GM23338 (cell line): Measurements from ENCODE around the gene FBXL20. TPM values are rescaled to one million over a fixed set of nuclear protein-coding genes. Genes with fewer than 3 reads are reported as not detected.

Source experiments
- ATAC-seq: fragments of 200-7000 bp; cut with Tn5 transposase; 3 replicates; pipeline ENCODE4 v1.9.1; 2020
- DNase-seq: peaks from one replicate; pipeline ENCODE4 v3.0.0-alpha.2; 2015; ENCODE audit warnings: low spot score
- H2AFZ ChIP-seq: fragments of 200-600 bp; sonication (generic); 2 replicates; pipeline ENCODE4 v1.8.0; 2016; ENCODE audit warnings: antibody characterized with exemption, mild to moderate bottlenecking, moderate library complexity
- H3F3A ChIP-seq: fragments of 200-600 bp; sonication (generic); replicated peaks from 2 replicates; pipeline ENCODE4 v1.8.0; 2017; ENCODE audit warnings: antibody characterized with exemption, mixed run types, low read depth
- H3K27ac ChIP-seq: fragments of 200-600 bp; sonication (generic); 2 replicates; pipeline ENCODE4 v1.6.1; 2016; ENCODE audit warnings: low read depth
- H3K27me3 ChIP-seq: fragments of 200-600 bp; sonication (generic); 2 replicates; pipeline ENCODE4 v1.8.0; 2016; ENCODE audit warnings: mild to moderate bottlenecking, mixed run types, moderate library complexity; ENCODE audit not compliant: insufficient read depth
- H3K36me3 ChIP-seq: fragments of 200-600 bp; sonication (generic); 2 replicates; pipeline ENCODE4 v1.8.0; 2016; ENCODE audit warnings: mild to moderate bottlenecking; ENCODE audit not compliant: insufficient read depth
- H3K4me1 ChIP-seq: fragments of 200-600 bp; sonication (generic); 2 replicates; pipeline ENCODE4 v1.8.0; 2016; ENCODE audit warnings: mild to moderate bottlenecking, moderate library complexity; ENCODE audit not compliant: insufficient read depth
- H3K4me2 ChIP-seq: fragments of 200-600 bp; sonication (generic); 2 replicates; pipeline ENCODE4 v1.7.1; 2017; ENCODE audit warnings: mixed run types
- H3K4me3 ChIP-seq: fragments of 200-600 bp; sonication (generic); 2 replicates; pipeline ENCODE4 v1.6.1; 2016; ENCODE audit warnings: mixed run types
- H3K79me2 ChIP-seq: fragments of 200-600 bp; sonication (generic); replicated peaks from 2 replicates; pipeline ENCODE4 v1.8.0; 2017; ENCODE audit warnings: mild to moderate bottlenecking; ENCODE audit not compliant: insufficient read depth
- H3K9me2 ChIP-seq: fragments of 200-600 bp; sonication (generic); 2 replicates; pipeline ENCODE4 v1.8.0; 2017; ENCODE audit not compliant: insufficient read depth
- H4K20me1 ChIP-seq: fragments of 200-600 bp; sonication (generic); replicated peaks from 2 replicates; pipeline ENCODE4 v1.8.0; 2017; ENCODE audit warnings: mild to moderate bottlenecking; ENCODE audit not compliant: insufficient read depth
- H3K27ac Mint-ChIP-seq: 2 replicates; pipeline ENCODE4 v1.8.0; 2020; ENCODE audit warnings: inconsistent platforms, mild to moderate bottlenecking, moderate library complexity, mixed read lengths
- H3K27me3 Mint-ChIP-seq: 3 replicates; pipeline ENCODE4 v1.8.0; 2022; ENCODE audit warnings: low read depth, mild to moderate bottlenecking, moderate library complexity, mixed read lengths, inconsistent platforms; ENCODE audit not compliant: insufficient read depth, poor library complexity
- H3K36me3 Mint-ChIP-seq: 3 replicates; pipeline ENCODE4 v1.8.0; 2021; ENCODE audit warnings: low read depth, mild to moderate bottlenecking, inconsistent platforms, moderate library complexity, mixed read lengths
- H3K4me1 Mint-ChIP-seq: 3 replicates; pipeline ENCODE4 v1.8.0; 2020; ENCODE audit warnings: mild to moderate bottlenecking, inconsistent platforms, mixed read lengths
- H3K4me3 Mint-ChIP-seq: 3 replicates; pipeline ENCODE4 v1.8.0; 2021; ENCODE audit warnings: moderate library complexity, mild to moderate bottlenecking, inconsistent platforms, mixed read lengths
- H3K9me3 Mint-ChIP-seq: 3 replicates; pipeline ENCODE4 v1.8.0; 2020; ENCODE audit warnings: moderate library complexity, mild to moderate bottlenecking, inconsistent platforms, mixed read lengths
- CTCF ChIP-seq, 2 experiments: fragments of 200-600 bp in 1 of 2; sonication (generic) in 1 of 2; conservative IDR thresholded peaks; 2 replicates each; pipeline versions ENCODE4 v1.5.1 to v1.6.1; 2016 to 2017; ENCODE audit warnings: antibody characterized with exemption in 2 of 2, low read depth in 2 of 2, mild to moderate bottlenecking in 2 of 2, moderate library complexity in 1 of 2
- ETS1 ChIP-seq: IDR thresholded peaks from 2 replicates; pipeline ENCODE4 v1.6.1; 2016; ENCODE audit warnings: antibody characterized with exemption
- EZH2 ChIP-seq: fragments of 200-600 bp; sonication (generic); IDR thresholded peaks from one replicate; pipeline ENCODE4 v1.8.0; 2017; ENCODE audit warnings: antibody characterized with exemption, mild to moderate bottlenecking, low read depth; ENCODE audit not compliant: unreplicated experiment
- EZH2phosphoT487 ChIP-seq: fragments of 200-600 bp; sonication (generic); IDR thresholded peaks from one replicate; pipeline ENCODE4 v1.8.1; 2018; ENCODE audit warnings: antibody characterized with exemption; ENCODE audit not compliant: unreplicated experiment
- POLR2AphosphoS5 ChIP-seq: IDR thresholded peaks from 2 replicates; pipeline ENCODE4 v1.6.1; 2016; ENCODE audit warnings: antibody characterized with exemption, low read depth
- REST ChIP-seq: IDR thresholded peaks from one replicate; pipeline ENCODE4 v1.6.1; 2018; ENCODE audit warnings: antibody characterized with exemption; ENCODE audit not compliant: unreplicated experiment
- STAT1 ChIP-seq: IDR thresholded peaks from one replicate; pipeline ENCODE4 v1.6.1; 2016; ENCODE audit warnings: antibody characterized with exemption; ENCODE audit not compliant: unreplicated experiment
- ZNF331 ChIP-seq: fragments of 250-450 bp; sonication (Bioruptor Pico); IDR thresholded peaks from 2 replicates; pipeline ENCODE4 v1.5.0; 2020; ENCODE audit warnings: low read depth, mild to moderate bottlenecking, moderate library complexity
- polyA plus RNA-seq: library from polyadenylated mRNA; unstranded; fragments of >200 nt; fragmentation: Nextera tagmentation; extraction: Ambion mirVana; gene quantifications from 2 replicates; pipeline ENCODE4 v1.2.1, GENCODE V29; 2016
- total RNA-seq: library from RNA; depleted of rRNA; stranded (reverse); fragments of >200 nt; shearing (Covaris generic); gene quantifications from 2 replicates; pipeline ENCODE4 v1.2.3, GENCODE V29; 2014

Gene FBXL20
- total and polyA plus RNA-seq, 2 experiments from 2014 or later = 2.9 to 6.9 TPM

GRCh38 chr17:39306509-39307212, 94.8 kb downstream of the FBXL20 start:
- Histone ChIP-seq H3F3A (no peaks in the 10 kb centered on the region), H3K4me2 (no peak overlapping the region), H2AFZ (no peak overlapping the region), H3K4me1 (no peaks in the 10 kb centered on the region), H3K27ac (no peak overlapping the region), H3K79me2 (no peaks in the 10 kb centered on the region), H3K4me3 (no peak overlapping the region), H3K9me2 (no peaks in the 10 kb centered on the region), H4K20me1 (no peaks in the 10 kb centered on the region; the same call in 1 of the 2 replicates), H3K27me3 (no peaks in the 10 kb centered on the region), H3K36me3 (no peaks in the 10 kb centered on the region)
- Mint-ChIP-seq H3K36me3 (no peaks in the 10 kb centered on the region), H3K9me3 (no peaks in the 10 kb centered on the region), H3K4me3 (no peak overlapping the region), H3K27ac (no peak overlapping the region), H3K27me3 (peaks cover 1% of the 10 kb centered on the region), H3K4me1 (no peaks in the 10 kb centered on the region)
- no peak for TF ChIP-seq STAT1
- no peak for TF ChIP-seq POLR2AphosphoS5
- ATAC-seq (no peak), DNase-seq (no peak)

GRCh38 chr17:39305978-39306377, 95.4 kb downstream of the FBXL20 start:
- Mint-ChIP-seq H3K4me1 (no peaks in the 10 kb centered on the region), H3K27me3 (peaks cover 1% of the 10 kb centered on the region), H3K9me3 (no peaks in the 10 kb centered on the region), H3K27ac (no peak overlapping the region), H3K36me3 (no peaks in the 10 kb centered on the region), H3K4me3 (no peak overlapping the region)
- no peaks in the 10 kb centered on the region for H3K36me3 ChIP-seq
- TF ChIP-seq ETS1 (no peak), REST (no peak), CTCF (conservative IDR thresholded peaks at IDR 0.05; ENCODE audit: low read depth in 2 of 2) (no peak), STAT1 (no peak), POLR2AphosphoS5 (no peak), ZNF331 (CRISPR knock-in tag) (no peak), EZH2 (no peak), EZH2phosphoT487 (no peak)
- no peak overlapping the region for H3K4me2 ChIP-seq
- H3K27me3 ChIP-seq = no peaks in the 10 kb centered on the region
- no peak overlapping the region for H3K4me3 ChIP-seq
- no peaks in the 10 kb centered on the region for H3K4me1 ChIP-seq
- H3K27ac ChIP-seq = no peak overlapping the region
- no peaks in the 10 kb centered on the region for H3K9me2 ChIP-seq
- peak; percentile 72 for ATAC-seq
- H3F3A ChIP-seq = no peaks in the 10 kb centered on the region
- peak overlapping the region; percentile 34; the same call in 1 of the 2 replicates for H2AFZ ChIP-seq
- no peaks in the 10 kb centered on the region for H3K79me2 ChIP-seq
- DNase-seq = peak; percentile 37
- no peaks in the 10 kb centered on the region; the same call in 1 of the 2 replicates for H4K20me1 ChIP-seq
